Measurements from ENCODE around the gene ABCB11. TPM values are rescaled to one million over a fixed set of nuclear protein-coding genes. Genes with fewer than 3 reads are reported as not detected.

The ABCB11 gene
- total and polyA plus RNA-seq, 4 donors, result 0.03 to 0.21 TPM; not detected in 2

Other genes with a start within 250 kb of the ABCB11 start
- gene NOSTRIN, start 228.7 kb downstream of the ABCB11 start, total RNA-seq, result 10 to 100 TPM; 45.3 to 46.4 TPM
- gene NOSTRIN, start 228.7 kb downstream of the ABCB11 start, polyA plus RNA-seq, result 1 to 10 TPM in 1 of 2 donors, under 1 TPM in 1; 0.10 to 6.0 TPM
- gene SPC25, start 140.9 kb downstream of the ABCB11 start, total RNA-seq, result under 1 TPM; 0.58 to 0.93 TPM
- gene SPC25, start 140.9 kb downstream of the ABCB11 start, polyA plus RNA-seq, result 1 to 10 TPM in 1 of 2 donors, under 1 TPM in 1; 0.23 to 1.0 TPM
- under 1 TPM in 1 of 2 donors, not detected in 1; 0.23 TPM for gene G6PC2, start 130.0 kb downstream of the ABCB11 start, total RNA-seq
- gene G6PC2, start 130.0 kb downstream of the ABCB11 start, polyA plus RNA-seq, result not detected
- gene DHRS9, start 38.2 kb upstream of the ABCB11 start, total RNA-seq, result 1 to 10 TPM in 1 of 2 donors, under 1 TPM in 1; 0.52 to 3.1 TPM
- gene DHRS9, start 38.2 kb upstream of the ABCB11 start, polyA plus RNA-seq, result 1 to 10 TPM in 1 of 2 donors, under 1 TPM in 1; 1.00 to 1.9 TPM

Measured in aorta (tissue), 4 donors.